ENCODE data around the gene SORCS2. TPM values are rescaled to one million over a fixed set of nuclear protein-coding genes. Genes with fewer than 3 reads are reported as not detected.

SORCS2 gene
- total and polyA plus RNA-seq, 2 of the 8 experiments (the other 6 are each of a cell fraction or from before 2014, with no cell fraction given), result 0.36 to 1.8 TPM

GRCh38 chr4:7636240-7636508 is 443.8 kb downstream of the SORCS2 start:
- Histone ChIP-seq H3K9ac (replicated peaks in 1 of 4; ENCODE audit: extremely low read depth in 1 of 4, low read depth in 3 of 4, low read length in 3 of 4) (no peak overlapping the region), H3K4me1 (replicated peaks in 1 of 4; ENCODE audit: control insufficient read depth in 3 of 4, insufficient read depth in 4 of 4, low read length in 3 of 4) (no peaks in the 10 kb centered on the region), H3K23me2 (ENCODE audit: low read depth, low read length) (peaks cover 11% of the 10 kb centered on the region), H3K27me3 (replicated peaks in 1 of 4; ENCODE audit: control insufficient read depth in 3 of 4, extremely low read depth in 1 of 4, insufficient read depth in 3 of 4, low read length in 3 of 4) (no peaks in the 10 kb centered on the region), H3K9me3 (ENCODE audit: insufficient read depth in 2 of 2, low read depth in 1 of 2, low read length in 1 of 2) (0 out of 4 replicates have a peak, but pooled peaks cover 0 to 5% of the 10 kb centered on the region in 2 experiments), H2BK20ac (ENCODE audit: low read length) (no peak overlapping the region), H4K20me1 (replicated peaks in 1 of 2; ENCODE audit: control insufficient read depth in 1 of 2, insufficient read depth in 2 of 2, low read length in 2 of 2) (peaks cover 0 to 9% of the 10 kb centered on the region in 2 experiments), H3K56ac (replicated peaks; ENCODE audit: insufficient read length, low read depth, low read length) (no peak overlapping the region), H3K27ac (ENCODE audit: low read depth, low read length) (no peak overlapping the region), H3K23ac (ENCODE audit: insufficient read length) (no peak overlapping the region), H2AFZ (ENCODE audit: low read length) (no peak overlapping the region), H3K79me2 (ENCODE audit: control insufficient read depth in 1 of 2, insufficient read depth in 2 of 2, low read length in 2 of 2) (no peaks in the 10 kb centered on the region), H3K4me2 (ENCODE audit: insufficient read depth in 1 of 2, low read depth in 2 of 2, low read length in 2 of 2) (no peak overlapping the region), H4K91ac (replicated peaks; ENCODE audit: insufficient read length, low read length) (no peak overlapping the region), H3K18ac (ENCODE audit: extremely low read depth, low read length) (no peak overlapping the region), H3K36me3 (ENCODE audit: control insufficient read depth in 2 of 4, insufficient read depth in 4 of 4, low read length in 3 of 4) (no peaks in the 10 kb centered on the region; a peak in 1 of 8 replicates), H3K14ac (ENCODE audit: insufficient read length) (no peak overlapping the region), H3K79me1 (ENCODE audit: low read depth, low read length) (no peaks in the 10 kb centered on the region), H3K4ac (replicated peaks; ENCODE audit: insufficient read length, low read depth, low read length) (no peak overlapping the region), H3K4me3 (ENCODE audit: extremely low read depth in 1 of 4, insufficient read depth in 2 of 4, low read depth in 3 of 4, low read length in 4 of 4) (no peak overlapping the region), H2BK15ac (ENCODE audit: low read length) (no peak overlapping the region), H2AK5ac (ENCODE audit: low read depth, low read length) (no peak overlapping the region), H4K8ac (ENCODE audit: extremely low read depth, insufficient read depth, low read length) (no peak overlapping the region), H4K5ac (ENCODE audit: insufficient read length, low read depth, low read length) (no peak overlapping the region), H2BK12ac (ENCODE audit: low read depth, low read length) (no peak overlapping the region), H2BK120ac (replicated peaks; ENCODE audit: low read depth, low read length) (no peak overlapping the region), H2BK5ac (ENCODE audit: low read depth, low read length) (no peak overlapping the region)
- FAIRE-seq (no peak), DNase-seq (ENCODE audit: low read depth in 1 of 2, low spot score in 2 of 2) (no peak)
- POLR2A ChIA-PET (ENCODE audit: partially characterized antibody), result no interaction called here
- CTCF ChIA-PET (ENCODE audit: partially characterized antibody), result interaction anchor here (0.9 to 2.2 kb wide), 3 partner anchors 12 to 88 kb away, joined by 3 to 9 read pairs (median 7); no protein-coding TSS in a partner anchor
- 93% methylated on average over 12 of the region's 12 CpGs; no CpG with 5 or more reads in 1 of the 2 experiments for WGBS, 2 experiments (ENCODE audit: extremely low coverage in 1 of 2, insufficient coverage in 1 of 2, insufficient read length in 1 of 2, insufficient replicate concordance in 2 of 2, low coverage in 1 of 2, low lambda C conversion rate in 2 of 2, missing lambda C conversion rate in 1 of 2)
- TF ChIP-seq ATF3 (IDR thresholded peaks at IDR 0.05; ENCODE audit: insufficient read depth, low read depth, low read length) (no peak), JUND (IDR thresholded peaks at IDR 0.05; ENCODE audit: low read length) (no peak)
